WI38 (cell line): ENCODE measurements around the gene LCE1F.

Experiments used
- H3K4me3 ChIP-seq: 2 replicates; pipeline ENCODE4 v1.5.1; 2011; ENCODE audit warnings: low read depth, mild to moderate bottlenecking, control low read depth, low read length
- TF ChIP-seq, protein P1 (sequence below): IDR thresholded peaks from 2 replicates; pipeline ENCODE4 v1.5.1; 2012; ENCODE audit warnings: low read depth, mild to moderate bottlenecking, control low read depth, low read length

Gene LCE1F

DNA sequence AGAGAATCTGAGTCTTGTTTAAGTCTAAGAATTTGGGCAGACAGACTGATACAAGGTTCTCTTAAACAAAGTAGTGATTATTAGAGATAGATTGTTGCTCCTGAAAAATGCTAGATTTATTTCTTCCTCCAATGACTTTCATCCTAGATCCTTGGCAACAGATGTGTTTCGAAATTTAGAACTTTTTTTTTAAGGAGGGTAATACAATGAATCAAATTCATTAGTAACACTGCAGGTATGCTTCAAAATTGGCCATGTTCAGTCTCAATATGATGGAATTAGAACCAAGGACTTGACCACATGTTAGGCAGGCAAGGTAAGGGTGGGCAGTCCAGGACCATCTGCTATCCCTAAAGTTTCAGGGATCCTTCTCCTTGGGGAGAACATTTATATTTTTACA is 4.5 kb upstream of the LCE1F start:
- TF ChIP-seq, protein P1, sequence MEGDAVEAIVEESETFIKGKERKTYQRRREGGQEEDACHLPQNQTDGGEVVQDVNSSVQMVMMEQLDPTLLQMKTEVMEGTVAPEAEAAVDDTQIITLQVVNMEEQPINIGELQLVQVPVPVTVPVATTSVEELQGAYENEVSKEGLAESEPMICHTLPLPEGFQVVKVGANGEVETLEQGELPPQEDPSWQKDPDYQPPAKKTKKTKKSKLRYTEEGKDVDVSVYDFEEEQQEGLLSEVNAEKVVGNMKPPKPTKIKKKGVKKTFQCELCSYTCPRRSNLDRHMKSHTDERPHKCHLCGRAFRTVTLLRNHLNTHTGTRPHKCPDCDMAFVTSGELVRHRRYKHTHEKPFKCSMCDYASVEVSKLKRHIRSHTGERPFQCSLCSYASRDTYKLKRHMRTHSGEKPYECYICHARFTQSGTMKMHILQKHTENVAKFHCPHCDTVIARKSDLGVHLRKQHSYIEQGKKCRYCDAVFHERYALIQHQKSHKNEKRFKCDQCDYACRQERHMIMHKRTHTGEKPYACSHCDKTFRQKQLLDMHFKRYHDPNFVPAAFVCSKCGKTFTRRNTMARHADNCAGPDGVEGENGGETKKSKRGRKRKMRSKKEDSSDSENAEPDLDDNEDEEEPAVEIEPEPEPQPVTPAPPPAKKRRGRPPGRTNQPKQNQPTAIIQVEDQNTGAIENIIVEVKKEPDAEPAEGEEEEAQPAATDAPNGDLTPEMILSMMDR: no peak
- H3K4me3 ChIP-seq: no peak overlapping the region

DNA sequence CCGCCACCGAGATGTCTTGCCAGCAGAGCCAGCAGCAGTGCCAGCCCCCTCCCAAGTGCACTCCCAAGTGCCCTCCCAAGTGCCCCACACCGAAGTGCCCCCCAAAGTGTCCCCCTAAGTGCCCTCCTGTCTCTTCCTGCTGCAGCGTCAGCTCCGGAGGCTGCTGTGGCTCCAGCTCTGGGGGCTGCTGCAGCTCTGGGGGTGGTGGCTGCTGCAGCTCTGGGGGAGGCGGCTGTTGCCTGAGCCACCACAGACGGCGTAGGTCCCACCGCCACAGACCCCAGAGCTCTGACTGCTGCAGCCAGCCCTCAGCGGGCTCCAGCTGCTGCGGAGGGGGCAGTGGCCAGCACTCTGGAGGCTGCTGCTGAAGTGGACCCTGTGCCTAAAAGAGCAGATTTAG is 1.4 kb downstream of the LCE1F start:
- no peak overlapping the region for H3K4me3 ChIP-seq
- TF ChIP-seq, protein P1: no peak

DNA sequence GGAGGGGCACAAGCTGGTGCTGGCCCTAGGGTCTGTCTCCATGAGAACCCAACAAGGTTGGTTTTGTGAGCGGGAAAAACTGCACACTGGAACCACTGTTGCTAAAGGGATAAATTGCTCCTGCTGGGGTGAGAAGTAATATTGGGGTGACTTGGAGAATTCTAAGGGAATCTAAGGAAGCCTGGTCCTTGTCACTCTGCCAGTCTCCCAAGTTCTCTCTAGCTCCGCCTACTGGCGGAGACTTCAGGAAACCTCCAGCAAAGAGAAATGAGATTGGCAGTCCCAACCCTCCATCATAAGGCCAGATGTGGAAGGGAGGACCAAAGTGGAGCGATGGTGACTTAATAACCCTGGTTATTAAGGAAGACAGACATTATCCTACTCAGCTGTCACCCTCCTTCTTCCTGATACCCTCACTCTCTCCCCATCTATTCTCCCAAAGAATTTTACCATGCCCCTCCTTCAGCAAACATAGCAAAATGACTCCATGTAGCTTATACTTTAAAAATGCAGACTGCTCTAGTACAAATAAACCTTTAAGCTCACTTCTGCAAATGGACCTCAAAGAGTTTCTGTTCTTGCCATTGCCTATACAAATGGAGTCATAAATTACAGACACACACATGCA is 2.7 kb downstream of the LCE1F start:
- no peak overlapping the region for H3K4me3 ChIP-seq
- TF ChIP-seq, protein P1: no peak

DNA sequence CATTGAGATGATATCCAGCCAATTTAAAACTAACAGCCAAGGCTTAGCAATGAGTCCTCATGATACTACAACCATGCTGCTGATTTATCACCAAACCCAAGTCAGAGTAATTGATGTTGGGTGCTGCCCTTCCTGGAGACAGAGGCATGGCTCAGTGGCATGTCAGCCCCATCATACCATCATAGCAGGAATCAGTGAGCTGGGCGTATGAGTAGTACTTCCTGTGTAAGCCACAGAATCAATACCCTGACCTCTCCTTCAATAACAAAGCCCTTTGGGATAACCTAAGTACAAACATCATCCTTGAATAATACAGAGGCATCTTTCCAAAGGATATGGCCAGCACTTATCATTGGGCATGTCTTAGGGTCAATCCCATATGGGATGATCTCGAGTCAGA is 8.2 kb downstream of the LCE1F start:
- no peak overlapping the region for H3K4me3 ChIP-seq
- TF ChIP-seq, protein P1: no peak

DNA sequence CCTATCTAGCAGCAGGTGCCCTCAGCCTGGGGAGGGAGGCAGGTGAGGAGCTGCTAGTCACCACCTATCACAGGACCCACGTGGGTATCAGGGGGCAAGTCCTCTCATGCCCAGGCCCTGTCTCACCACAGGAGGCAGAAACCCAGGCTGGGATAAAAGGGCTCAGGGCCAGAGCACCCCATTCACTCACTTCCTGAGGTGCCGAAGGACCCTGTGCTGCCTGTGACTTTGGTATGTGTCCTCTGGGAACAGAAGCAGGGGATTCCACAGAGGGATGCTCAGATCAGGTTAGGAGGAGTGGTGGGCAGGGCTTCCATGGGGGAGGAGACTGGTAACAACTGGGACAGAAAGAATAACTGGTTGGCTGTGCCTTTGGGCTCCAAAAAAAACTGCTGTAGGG is 11.1 kb downstream of the LCE1F start, which contains the start of gene LCE1E:
LCE1E (plus strand) TSS at position 181 of the 400 bp plus-strand sequence. CDS start 1,043 bp downstream, outside the sequence.
- no peak within 1 kb of the TSS for H3K4me3 ChIP-seq

DNA sequence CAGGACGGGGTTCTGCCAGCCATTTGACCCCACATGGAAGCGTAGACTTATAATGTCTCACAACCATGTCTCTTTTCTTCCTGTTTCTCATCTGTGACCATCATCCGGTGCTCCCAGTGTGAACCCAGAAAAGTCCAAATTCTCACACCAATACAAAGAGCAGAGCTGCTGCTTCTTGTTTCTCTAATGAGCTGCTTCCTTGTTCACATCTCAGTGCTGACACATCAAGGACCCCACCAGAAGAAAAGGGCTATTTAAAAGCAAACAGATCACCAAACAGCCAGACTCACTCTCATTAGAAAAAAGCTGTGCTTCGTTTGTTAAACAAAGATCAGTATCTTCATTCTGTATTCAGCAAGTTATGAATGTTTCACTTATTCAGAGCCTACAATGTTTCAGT is 20.7 kb downstream of the LCE1F start:
- no peak overlapping the region for H3K4me3 ChIP-seq
- TF ChIP-seq, protein P1: no peak

More for the DNA sequence above, 11.1 kb downstream of the LCE1F start, which contains the start of gene LCE1E:
- TF ChIP-seq, protein P1: no peak

DNA sequence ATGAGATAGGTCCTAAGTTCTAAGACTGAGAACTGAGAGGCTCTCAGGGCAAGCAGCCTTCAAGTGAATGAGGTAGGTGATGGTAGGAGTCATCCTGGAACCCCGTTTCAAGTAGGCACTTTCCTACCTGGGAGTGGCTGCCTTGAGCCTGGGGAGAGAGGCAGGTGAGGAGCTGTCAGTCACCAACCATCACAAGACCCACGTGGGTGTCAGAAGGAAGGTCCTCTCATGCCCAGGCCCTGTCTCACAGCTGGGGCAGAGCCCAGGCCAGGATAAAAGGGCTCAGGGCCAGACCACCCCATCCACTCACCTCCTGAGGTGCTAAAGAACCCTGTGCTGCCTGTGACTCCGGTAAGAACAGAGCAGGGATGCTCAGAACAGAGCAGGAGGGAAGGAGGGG is 21.5 kb downstream of the LCE1F start, which contains the start of gene LCE1D:
LCE1D (plus strand) TSS at position 301 of the 400 bp plus-strand sequence. CDS start 1,074 bp downstream, outside the sequence.
- TF ChIP-seq, protein P1: no peak
- no peak within 1 kb of the TSS for H3K4me3 ChIP-seq
